Measurements from ENCODE around the gene NRAS. TPM values are rescaled to one million over a fixed set of nuclear protein-coding genes. Genes with fewer than 3 reads are reported as not detected.

The NRAS gene
- polyA plus RNA-seq, 1 experiment, result 69.8 TPM

DNA sequence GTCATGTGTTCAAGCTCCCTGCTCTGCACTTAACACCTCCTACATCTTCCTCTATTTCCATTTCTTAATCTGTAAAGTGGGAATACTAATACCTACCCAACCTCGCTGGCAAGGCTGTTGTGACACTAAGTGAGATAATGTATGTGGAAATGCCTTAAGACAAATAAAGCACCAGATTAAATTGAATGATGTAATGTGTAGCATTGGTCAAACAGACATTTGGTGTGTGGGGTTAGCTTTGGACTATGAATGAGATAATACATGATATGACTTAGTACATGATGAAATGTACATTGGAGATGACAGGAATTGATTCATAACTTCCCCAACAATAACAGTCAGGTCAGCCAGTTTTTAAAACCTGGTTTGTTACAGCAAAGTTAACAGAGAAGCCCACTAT, 26.4 kb downstream of the NRAS start:
- CTCF ChIA-PET, result no interaction called here
- H3K9me3 ChIP-seq (ENCODE audit: control insufficient read depth, insufficient read depth, low read length), result no peaks in the 10 kb centered on the region
- POLR2A ChIA-PET, result no interaction called here

GRCh38 chr1:114688526-114688925, 28.0 kb downstream of the NRAS start:
- POLR2A ChIA-PET, result no interaction called here
- Histone ChIP-seq H3K4me3 (ENCODE audit: low read depth, low read length) (no peak overlapping the region), H3K27ac (ENCODE audit: low read depth, low read length) (no peak overlapping the region), H3K27me3 (ENCODE audit: control insufficient read depth, insufficient read depth, low read length) (peaks cover 22% of the 10 kb centered on the region), H3K9me3 (ENCODE audit: control insufficient read depth, insufficient read depth, low read length) (no peaks in the 10 kb centered on the region)
- CTCF ChIA-PET, result no interaction called here
- DNase-seq (ENCODE audit: low read depth, low spot score), result no peak
- no peak for TF ChIP-seq CTCF (IDR thresholded peaks at IDR 0.05; ENCODE audit: low read depth, low read length)

More for the DNA sequence above, 26.4 kb downstream of the NRAS start:
- DNase-seq (ENCODE audit: low read depth, low spot score), result no peak
- TF ChIP-seq CTCF (IDR thresholded peaks at IDR 0.05; ENCODE audit: low read depth, low read length), result no peak
- peaks cover 15% of the 10 kb centered on the region for H3K27me3 ChIP-seq (ENCODE audit: control insufficient read depth, insufficient read depth, low read length)
- H3K4me3 ChIP-seq (ENCODE audit: low read depth, low read length), result no peak overlapping the region
- no peak overlapping the region for H3K27ac ChIP-seq (ENCODE audit: low read depth, low read length)

DNA sequence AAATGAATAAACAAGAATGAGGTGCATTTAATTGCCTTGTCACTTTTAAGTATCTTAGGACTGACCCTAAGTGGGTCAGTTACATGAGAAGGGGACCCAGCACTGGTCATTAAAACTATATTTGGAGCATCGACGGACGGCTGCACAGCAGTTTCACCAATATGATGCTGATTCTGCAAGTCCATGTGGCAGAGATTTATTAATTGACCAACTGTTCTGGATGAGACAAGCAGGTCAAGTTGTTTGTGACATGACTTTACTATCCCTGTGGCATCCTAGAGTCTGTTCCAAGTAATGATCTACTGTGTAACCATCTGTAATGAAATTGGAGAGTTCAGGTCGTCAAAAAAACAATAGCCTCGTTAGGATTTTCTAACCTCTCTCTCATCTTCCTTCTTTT, 30.7 kb downstream of the NRAS start:
- CTCF ChIA-PET, result no interaction called here
- Histone ChIP-seq H3K27me3 (ENCODE audit: control insufficient read depth, insufficient read depth, low read length) (peaks cover 24% of the 10 kb centered on the region), H3K4me3 (ENCODE audit: low read depth, low read length) (no peak overlapping the region), H3K9me3 (ENCODE audit: control insufficient read depth, insufficient read depth, low read length) (no peaks in the 10 kb centered on the region), H3K27ac (ENCODE audit: low read depth, low read length) (no peak overlapping the region)
- POLR2A ChIA-PET, result no interaction called here
- no peak for DNase-seq (ENCODE audit: low read depth, low spot score)
- no peak for TF ChIP-seq CTCF (IDR thresholded peaks at IDR 0.05; ENCODE audit: low read depth, low read length)

DNA sequence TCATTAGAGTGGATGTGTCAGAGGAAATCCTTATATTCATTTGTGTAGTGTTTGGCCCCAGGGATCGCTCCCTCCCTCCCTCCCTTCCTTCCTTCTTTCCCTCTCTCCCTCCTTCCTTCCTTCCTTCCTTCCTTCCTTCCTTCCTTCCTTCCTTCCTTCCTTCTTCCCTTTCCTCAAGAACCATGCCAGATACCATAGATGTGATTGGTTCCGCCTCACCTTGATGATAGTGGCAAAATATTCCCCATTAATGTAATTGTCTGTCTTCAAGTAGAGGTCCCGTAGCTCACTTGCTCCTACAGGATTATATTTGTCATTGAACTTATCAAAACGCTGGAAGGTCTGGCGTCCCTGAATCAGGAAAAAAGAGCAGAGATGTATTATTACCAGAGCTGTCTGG, 38.9 kb downstream of the NRAS start:
- DNase-seq (ENCODE audit: low read depth, low spot score), result no peak
- CTCF ChIA-PET, result no interaction called here
- H3K27me3 ChIP-seq (ENCODE audit: control insufficient read depth, insufficient read depth, low read length), result peaks cover 10% of the 10 kb centered on the region
- TF ChIP-seq CTCF (IDR thresholded peaks at IDR 0.05; ENCODE audit: low read depth, low read length), result no peak
- H3K27ac ChIP-seq (ENCODE audit: low read depth, low read length), result no peak overlapping the region
- POLR2A ChIA-PET, result no interaction called here
- no peaks in the 10 kb centered on the region for H3K9me3 ChIP-seq (ENCODE audit: control insufficient read depth, insufficient read depth, low read length)
- no peak overlapping the region for H3K4me3 ChIP-seq (ENCODE audit: low read depth, low read length)

GRCh38 chr1:114676115-114676514, 40.5 kb downstream of the NRAS start:
- DNase-seq (ENCODE audit: low read depth, low spot score), result no peak
- no peaks in the 10 kb centered on the region for H3K9me3 ChIP-seq (ENCODE audit: control insufficient read depth, insufficient read depth, low read length)
- no peak for TF ChIP-seq CTCF (IDR thresholded peaks at IDR 0.05; ENCODE audit: low read depth, low read length)
- ChIA-PET POLR2A (no interaction called here), CTCF (no interaction called here)
- H3K27ac ChIP-seq (ENCODE audit: low read depth, low read length), result no peak overlapping the region
- H3K27me3 ChIP-seq (ENCODE audit: control insufficient read depth, insufficient read depth, low read length), result peaks cover 8% of the 10 kb centered on the region
- H3K4me3 ChIP-seq (ENCODE audit: low read depth, low read length), result no peak overlapping the region
